Endothelial cell of umbilical vein (primary cell): ENCODE measurements around the gene PIGB. TPM values are rescaled to one million over a fixed set of nuclear protein-coding genes. Genes with fewer than 3 reads are reported as not detected.

ENCODE experiments used
- BruUV-seq: library from RNA; stranded (reverse); fragments of 400-500 nt; replicated peaks from 2 replicates; lab custom pipeline; 2021; lab: Mats Ljungman, UMichigan
- CTCF ChIA-PET: fragments of 300-600, 350-600 bp; sonication (Branson Sonifier 250); formaldehyde crosslinking; loops from one replicate; lab custom pipeline; 2021; ENCODE audit warnings: antibody characterized with exemption, inconsistent platforms; lab: Charles Lee
- POLR2A ChIA-PET: fragments of 300-600, 350-600 bp; sonication (Branson Sonifier 250); formaldehyde crosslinking; loops from one replicate; lab custom pipeline; 2021; ENCODE audit warnings: antibody characterized with exemption, inconsistent platforms; lab: Charles Lee
- DNase-seq: peaks from one replicate; pipeline ENCODE4 v3.0.0-alpha.2; 2011; ENCODE audit warnings: low read depth, low spot score
- FAIRE-seq: peaks from 2 replicates; lab custom pipeline; 2011; peaks lifted over from hg19 to GRCh38; lab: Jason Lieb, UNC
- H2AFZ ChIP-seq: 2 replicates; pipeline ENCODE4 v1.6.0; 2012; ENCODE audit warnings: low read depth, low read length, control low read depth, inconsistent platforms
- H3K27ac ChIP-seq: 2 replicates; pipeline ENCODE4 v1.5.1; 2011; ENCODE audit warnings: low read depth, mild to moderate bottlenecking, control low read depth, low read length, moderate library complexity; ENCODE audit not compliant: insufficient read depth
- H3K27me3 ChIP-seq, 2 experiments: 2 replicates each; pipeline versions ENCODE4 v1.6.0 to v1.6.1; 2011; ENCODE audit warnings: low read length in 2 of 2, mixed read lengths in 1 of 2; ENCODE audit not compliant: control insufficient read depth in 2 of 2, insufficient read depth in 2 of 2
- H3K36me3 ChIP-seq, 2 experiments: 2 replicates in 1 of 2; 3 replicates in 1 of 2; pipeline ENCODE4 v1.5.1; 2011; ENCODE audit warnings: low read length in 2 of 2, mild to moderate bottlenecking in 1 of 2, moderate library complexity in 1 of 2; ENCODE audit not compliant: control insufficient read depth in 2 of 2, insufficient read depth in 2 of 2; ENCODE audit errors: extremely low read depth in 1 of 2
- H3K4me1 ChIP-seq: 3 replicates; pipeline ENCODE4 v1.5.1; 2011; ENCODE audit warnings: mild to moderate bottlenecking, low read length; ENCODE audit not compliant: control insufficient read depth, insufficient read depth; ENCODE audit errors: extremely low read depth
- H3K4me2 ChIP-seq: 2 replicates; pipeline ENCODE4 v1.6.1; 2011; ENCODE audit warnings: low read length, control low read depth, mixed read lengths; ENCODE audit not compliant: insufficient read depth
- H3K4me3 ChIP-seq, 3 experiments: fragments of 200-600 bp in 1 of 3; sonication (generic), shearing (Covaris generic) in 1 of 3; replicated peaks in 1 of 3; 2 replicates each; pipeline ENCODE4 v1.5.1; 2011 to 2016; ENCODE audit warnings: control low read depth in 3 of 3, low read length in 3 of 3, mild to moderate bottlenecking in 2 of 3, inconsistent platforms in 1 of 3, low read depth in 1 of 3, moderate library complexity in 1 of 3; ENCODE audit not compliant: insufficient read depth in 1 of 3
- H3K79me2 ChIP-seq: 2 replicates; pipeline ENCODE4 v1.6.0; 2012; ENCODE audit warnings: low read length, inconsistent platforms; ENCODE audit not compliant: control insufficient read depth, insufficient read depth
- H3K9ac ChIP-seq: replicated peaks from 2 replicates; pipeline ENCODE3; 2011; ENCODE audit warnings: low read length, control low read depth; ENCODE audit not compliant: insufficient read depth; ENCODE audit errors: extremely low read depth
- H3K9me1 ChIP-seq: replicated peaks from 3 replicates; pipeline ENCODE4 v1.6.0; 2011; ENCODE audit warnings: mild to moderate bottlenecking, low read length; ENCODE audit not compliant: control insufficient read depth, insufficient read depth; ENCODE audit errors: extremely low read depth
- H3K9me3 ChIP-seq: replicated peaks from 2 replicates; pipeline ENCODE4 v1.5.1; 2012; ENCODE audit warnings: low read length, inconsistent platforms; ENCODE audit not compliant: control insufficient read depth, insufficient read depth
- H4K20me1 ChIP-seq: replicated peaks from 2 replicates; pipeline ENCODE3; 2011; ENCODE audit warnings: mild to moderate bottlenecking, low read length; ENCODE audit not compliant: control insufficient read depth, insufficient read depth; ENCODE audit errors: extremely low read depth
- CTCF ChIP-seq, 2 donors: IDR thresholded peaks; 1 replicate in 1 of 2; 2 replicates in 1 of 2; pipeline ENCODE4 v1.5.1; 2011; ENCODE audit warnings: low read length in 2 of 2, mild to moderate bottlenecking in 2 of 2, moderate library complexity in 2 of 2, control low read depth in 1 of 2, inconsistent platforms in 1 of 2, low read depth in 1 of 2; ENCODE audit not compliant: insufficient read depth in 1 of 2; ENCODE audit errors: extremely low read depth in 1 of 2
- EZH2 ChIP-seq: IDR thresholded peaks from 2 replicates; pipeline ENCODE4 v1.6.1; 2012; ENCODE audit warnings: borderline replicate concordance, low read depth, mild to moderate bottlenecking, moderate library complexity, low read length, inconsistent platforms; ENCODE audit not compliant: severe bottlenecking
- FOS ChIP-seq: IDR thresholded peaks from 2 replicates; pipeline ENCODE4 v1.6.1; 2011; ENCODE audit warnings: mild to moderate bottlenecking, low read length, moderate library complexity, borderline replicate concordance; ENCODE audit not compliant: insufficient read depth
- GATA2 ChIP-seq: IDR thresholded peaks from 2 replicates; pipeline ENCODE4 v1.7.0; 2011; ENCODE audit warnings: low read depth, mild to moderate bottlenecking, moderate library complexity, mixed read lengths, low read length; ENCODE audit not compliant: insufficient read length, insufficient read depth
- JUN ChIP-seq: IDR thresholded peaks from 2 replicates; pipeline ENCODE4 v1.6.1; 2011; ENCODE audit warnings: borderline replicate concordance, low read depth; ENCODE audit not compliant: insufficient read length, insufficient read depth
- MAX ChIP-seq: IDR thresholded peaks from 2 replicates; pipeline ENCODE4 v1.6.1; 2011; ENCODE audit not compliant: insufficient read depth, insufficient read length
- MYC ChIP-seq: IDR thresholded peaks from one replicate; pipeline ENCODE4 v1.6.1; 2011; ENCODE audit warnings: mild to moderate bottlenecking, low read depth, low read length
- POLR2A ChIP-seq: IDR thresholded peaks from 2 replicates; pipeline ENCODE4 v1.6.1; 2012; ENCODE audit warnings: low read depth, mild to moderate bottlenecking, control low read depth, low read length
- POLR2AphosphoS5 ChIP-seq: IDR thresholded peaks from 2 replicates; pipeline ENCODE4 v1.6.1; 2012; ENCODE audit warnings: low read depth, mild to moderate bottlenecking, control low read depth, low read length, moderate library complexity; ENCODE audit not compliant: insufficient read depth
- dilution Hi-C: fragments of 300-500 bp; cut with MboI; formaldehyde crosslinking; loops from one replicate; pipeline ENCODE4 v1.15.0; 2019; ENCODE audit warnings: low sequenced_read_pairs; ENCODE audit not compliant: extremely low pct_ligation_motif_present
- intact Hi-C: fragments of 100-400 bp; cut with micrococcal nuclease; formaldehyde crosslinking; loops from one replicate; pipeline ENCODE4 v1.10.0; 2022
- polyA plus RNA-seq, 4 experiments: library from polyadenylated mRNA; depleted of rRNA in 3 of 4; stranded (reverse) in 3 of 4; unstranded in 1 of 4; fragments of >200 nt; gene quantifications; 2 replicates each; pipeline versions ENCODE4 v1.2.1 to v1.2.3, GENCODE V29; 2011 to 2012; ENCODE audit warnings: missing spikeins in 1 of 4
- total RNA-seq: library from RNA; stranded (reverse); gene quantifications from 2 replicates; pipeline ENCODE4 v1.2.3, GENCODE V29; 2021

PIGB gene
- total and polyA plus RNA-seq, 2 donors (not counting 3 experiments of a cell fraction or from before 2014, with no cell fraction given): 14.1 to 23.9 TPM

- H3K4me1 ChIP-seq: peaks cover 15% of the 10 kb centered on the region
- POLR2A ChIA-PET: no interaction called here
- no peaks in the 10 kb centered on the region for H3K27me3 ChIP-seq
- TF ChIP-seq JUN (no peak), EZH2 (no peak), MAX (no peak), POLR2AphosphoS5 (no peak), FOS (no peak), MYC (no peak), POLR2A (no peak), CTCF (IDR thresholded peaks at IDR 0.05; ENCODE audit: extremely low read depth in 1 of 2, insufficient read depth in 1 of 2, low read depth in 1 of 2, low read length in 2 of 2) (no peak), GATA2 (no peak)
- no peaks in the 10 kb centered on the region for H3K9me1 ChIP-seq
- intact Hi-C loops (no loop called here), dilution Hi-C loops (no loop called here)
- H3K9me3 ChIP-seq: no peaks in the 10 kb centered on the region
- no peak for DNase-seq
- H4K20me1 ChIP-seq: no peaks in the 10 kb centered on the region
- no peaks in the 10 kb centered on the region for H3K36me3 ChIP-seq
- FAIRE-seq: no peak
- CTCF ChIA-PET: interaction anchor here (0.9 to 1.3 kb wide), 3 partner anchors 13 to 165 kb away, joined by 3 to 5 read pairs (median 5); no protein-coding TSS in a partner anchor
- H3K79me2 ChIP-seq: no peaks in the 10 kb centered on the region
- no TSS peak for BruUV-seq
- H3K4me2 ChIP-seq: no peak overlapping the region
- no peak overlapping the region for H3K9ac ChIP-seq
- H3K27ac ChIP-seq: no peak overlapping the region
- no peak overlapping the region for H2AFZ ChIP-seq
- no peak overlapping the region for H3K4me3 ChIP-seq
Observed at GRCh38 chr15:55270291-55270690, 48.7 kb upstream of the PIGB start.
